G401 (cell line): ENCODE results near the gene PFKFB4. TPM values are rescaled to one million over a fixed set of nuclear protein-coding genes. Genes with fewer than 3 reads are reported as not detected.
"Not testable (repeated sequence)": the region's sequence is repeated elsewhere in the genome, so short reads cannot be mapped to it uniquely, and the experiment has no call there.

ENCODE experiments used
- DNase-seq: peaks from one replicate; pipeline ENCODE4 v3.0.0-alpha.2; 2015; ENCODE audit warnings: low spot score
- in situ Hi-C: cut with HindIII; loops from 2 replicates; pipeline ENCODE4 v1.10.0; 2016; ENCODE audit warnings: low sequenced_read_pairs, mixed read lengths
- total RNA-seq: library from RNA; depleted of rRNA; stranded (reverse); fragments of >200 nt; shearing (Covaris generic); gene quantifications from 2 replicates; pipeline ENCODE4 v1.2.3, GENCODE V29; 2014

Gene PFKFB4
- total RNA-seq, 1 experiment from 2014 or later: 18.8 TPM

DNA sequence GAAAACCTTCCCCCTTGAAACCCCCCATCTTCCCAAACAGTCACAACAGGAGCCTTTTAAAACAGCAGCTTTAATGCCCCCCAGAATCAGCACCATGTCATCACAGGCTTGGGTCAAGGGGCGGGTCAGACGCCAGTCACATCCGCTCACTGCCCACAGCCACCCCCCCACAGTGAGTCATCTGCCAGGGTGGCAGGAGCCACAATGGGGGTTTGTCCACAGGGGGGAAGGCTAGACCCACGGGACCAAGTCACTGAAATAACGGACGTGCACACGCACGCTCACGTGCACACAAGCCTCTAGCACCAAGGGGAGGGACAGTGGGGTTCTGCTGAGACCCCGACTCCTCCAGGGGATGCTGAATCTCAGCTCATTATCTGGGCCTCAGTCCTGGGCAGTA, 7.4 kb upstream of the PFKFB4 start:
- in situ Hi-C loops: no loop called here

DNA sequence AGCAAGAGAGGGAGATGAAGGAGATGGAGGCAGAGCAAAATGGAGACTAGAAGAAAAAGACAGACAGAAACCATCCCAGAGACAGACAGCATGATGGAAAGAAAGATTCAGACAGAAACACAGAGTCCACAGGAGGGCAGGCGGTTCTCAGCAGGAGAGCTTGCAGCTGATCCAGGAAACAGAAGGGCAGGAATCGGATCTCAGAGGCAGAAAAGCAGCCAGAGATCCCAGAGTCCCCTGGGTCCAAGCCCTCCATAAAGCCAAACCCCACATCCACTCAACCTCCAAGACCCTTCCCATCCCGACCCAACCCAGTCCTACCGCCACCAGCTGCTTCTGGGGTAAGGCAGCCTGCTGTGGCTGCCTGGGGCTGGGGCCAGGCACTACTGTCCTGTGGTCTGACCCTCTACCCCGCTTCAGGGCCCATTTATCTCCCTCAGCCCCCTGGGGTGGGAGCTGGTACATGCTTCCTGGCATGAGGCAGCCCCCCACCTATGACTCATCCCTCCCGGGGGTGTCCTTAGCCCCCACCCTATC, 6.8 kb upstream of the PFKFB4 start, which contains the start of gene UCN2:
TSS of gene UCN2 (minus strand) at position 400 of the 537 bp plus-strand sequence. CDS start 657 bp downstream, outside the sequence.
- in situ Hi-C loops: no loop called here
- no peak for DNase-seq

More for the DNA sequence above, 7.4 kb upstream of the PFKFB4 start:
- DNase-seq: no peak

DNA sequence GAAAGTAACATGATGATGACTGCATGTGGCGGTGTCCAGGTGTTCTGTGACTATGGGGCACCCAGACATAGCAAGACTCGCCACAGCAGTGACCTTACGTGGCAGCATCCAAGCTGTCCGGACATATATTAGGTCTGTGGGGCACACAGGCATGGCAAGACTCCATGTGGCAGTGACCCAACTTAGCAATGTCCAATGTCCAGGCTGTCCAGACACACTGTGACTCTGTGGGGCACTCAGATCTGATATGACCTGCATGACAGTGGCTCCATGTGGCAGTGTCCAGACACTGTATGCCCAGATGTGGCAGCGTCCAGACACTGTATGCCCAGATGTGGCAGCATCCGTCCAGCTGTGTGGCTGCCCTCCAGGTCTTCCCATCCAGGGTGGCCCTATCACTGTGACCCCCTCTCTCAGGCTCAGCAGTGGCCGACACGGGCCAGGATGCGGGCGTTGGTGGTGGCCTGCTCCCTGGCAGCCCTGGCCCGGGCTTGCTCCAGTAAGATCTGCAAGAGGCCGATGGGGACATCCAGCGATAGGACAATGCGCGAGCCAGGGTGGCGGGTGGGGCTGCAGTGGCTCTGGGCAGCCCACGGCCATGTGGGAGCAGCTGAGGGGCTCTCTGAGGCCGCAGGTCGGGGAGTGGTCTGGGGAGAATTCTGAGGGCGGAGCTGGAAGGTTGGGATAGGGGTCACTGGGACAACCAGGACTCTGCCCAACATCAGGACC, 5.9 kb upstream of the PFKFB4 start:
- no peak for DNase-seq
- in situ Hi-C loops: no loop called here

DNA sequence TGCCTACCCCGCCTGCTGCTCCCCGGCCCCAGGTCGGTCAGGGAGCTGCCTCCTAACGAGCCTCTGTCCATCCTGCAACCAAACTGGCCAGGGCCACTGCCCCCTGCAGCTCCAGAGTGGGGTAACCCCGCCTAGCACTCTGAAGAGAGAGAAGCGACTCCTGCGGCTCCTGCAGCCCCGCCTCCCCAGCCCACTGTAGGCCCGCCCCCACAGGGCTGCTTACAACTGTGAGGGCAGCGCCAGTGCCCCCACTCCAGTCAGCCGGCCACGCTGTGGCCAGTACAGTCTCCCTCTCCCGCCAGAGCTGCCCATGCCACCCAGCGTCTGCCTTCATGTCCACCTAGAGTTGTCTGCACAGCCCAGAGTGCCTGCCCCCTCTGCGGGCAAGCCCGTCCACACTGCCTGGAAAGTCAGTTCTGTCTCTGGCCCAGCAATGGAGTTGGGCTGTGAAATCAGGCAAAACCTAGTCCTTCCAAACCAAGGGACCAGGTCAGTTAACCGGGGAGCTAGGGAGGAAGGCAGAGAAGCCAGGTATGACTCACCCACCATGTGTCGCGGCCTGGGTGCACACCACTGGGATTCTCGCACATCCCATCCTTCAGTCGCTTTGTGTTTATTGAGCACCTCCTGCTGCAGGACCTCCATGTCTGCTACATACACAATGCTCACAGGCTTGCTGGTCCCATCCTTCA, 4.6 kb upstream of the PFKFB4 start:
- peak; percentile 62 for DNase-seq
- in situ Hi-C loops: no loop called here

DNA sequence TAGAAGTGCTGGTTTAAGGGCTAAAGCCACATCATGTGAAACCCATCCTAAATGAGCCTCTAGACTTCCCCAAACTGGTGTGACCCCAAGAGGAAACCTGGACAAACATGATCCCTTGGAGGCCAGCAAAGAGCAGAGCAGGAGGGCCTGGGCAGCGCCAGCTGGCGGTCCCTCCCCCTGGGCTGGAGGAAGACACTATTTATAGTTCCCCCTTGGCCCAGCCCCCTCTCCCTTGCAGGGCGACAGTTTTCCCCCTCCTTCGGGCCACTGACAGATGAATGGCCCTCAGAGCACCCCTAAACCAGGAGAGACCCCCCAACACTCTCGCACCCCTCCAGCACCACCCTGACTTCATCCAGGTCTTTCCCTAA, 4.0 kb upstream of the PFKFB4 start:
- DNase-seq: peak; percentile 46
- in situ Hi-C loops: no loop called here

DNA sequence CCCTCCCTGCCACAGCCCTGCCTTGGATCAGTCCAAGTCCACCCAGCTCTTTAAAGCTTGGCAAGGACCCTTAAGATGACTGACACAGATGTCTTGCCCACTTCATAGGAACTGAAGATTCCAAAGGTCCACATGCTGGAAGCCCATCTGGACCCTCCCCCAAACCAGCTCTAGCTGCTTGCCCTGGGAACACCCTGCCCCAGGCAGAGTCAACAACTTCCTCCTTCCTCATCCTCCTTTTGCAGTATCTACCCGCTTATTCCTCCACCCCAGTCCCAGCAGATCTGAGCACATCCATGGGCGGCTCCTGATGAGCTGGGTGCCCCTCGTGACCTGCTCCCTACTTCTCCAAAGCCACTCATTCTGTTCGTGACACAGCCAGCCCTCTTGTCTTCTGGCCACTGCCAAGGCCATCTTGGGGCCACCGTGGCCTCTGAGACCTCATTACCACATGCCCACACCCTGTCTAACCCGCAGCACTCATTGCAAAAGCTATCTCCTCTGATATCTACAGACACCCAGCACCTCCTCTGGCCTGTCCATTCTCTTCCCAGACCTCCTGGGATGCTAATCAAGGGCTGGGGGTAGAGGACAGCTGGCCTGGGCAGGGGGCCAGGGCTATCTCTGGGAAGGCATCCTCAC, 2.0 kb upstream of the PFKFB4 start:
- no peak for DNase-seq
- in situ Hi-C loops: no loop called here

DNA sequence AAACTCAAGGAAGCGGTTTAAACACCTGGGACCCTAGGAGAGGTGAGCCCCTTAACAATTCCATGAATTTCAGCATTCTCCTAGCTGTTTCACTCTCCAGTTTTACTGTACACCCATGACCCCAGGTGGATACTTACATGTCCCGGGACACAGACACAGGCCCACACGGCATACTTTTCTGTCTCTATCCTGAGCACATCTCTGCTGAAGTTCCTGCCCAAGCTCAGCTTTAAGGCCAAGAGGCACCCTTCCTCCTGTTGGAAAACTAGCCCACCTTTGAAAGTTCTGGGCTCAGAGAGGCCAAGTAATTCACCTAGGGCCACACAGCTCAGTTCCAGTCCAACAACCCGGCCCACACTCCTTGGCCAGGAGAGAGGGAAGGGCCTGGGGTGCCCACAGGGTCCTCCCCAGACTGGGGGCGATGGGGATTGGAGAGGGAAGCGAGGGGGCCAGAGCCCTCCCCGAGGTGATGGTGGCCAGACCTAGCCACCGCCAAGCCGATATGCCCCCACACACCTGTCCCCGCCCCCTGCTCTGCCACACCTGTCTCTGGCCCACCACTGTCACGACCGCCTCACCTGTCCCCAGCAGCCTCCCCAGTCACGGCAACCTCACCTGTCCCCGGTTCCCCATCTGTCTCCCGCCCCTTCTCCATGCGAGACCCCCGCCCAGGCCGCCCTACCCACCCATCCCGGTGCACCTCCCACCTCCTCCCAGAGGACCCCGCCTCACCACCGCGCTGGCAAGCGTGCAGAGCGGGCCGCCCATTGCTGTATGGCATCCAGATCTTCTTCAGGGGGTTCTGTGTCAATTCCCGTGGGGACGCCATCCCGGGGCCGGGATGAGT, 431 bp downstream of the PFKFB4 start:
- in situ Hi-C loops: no loop called here
- DNase-seq: no peak

DNA sequence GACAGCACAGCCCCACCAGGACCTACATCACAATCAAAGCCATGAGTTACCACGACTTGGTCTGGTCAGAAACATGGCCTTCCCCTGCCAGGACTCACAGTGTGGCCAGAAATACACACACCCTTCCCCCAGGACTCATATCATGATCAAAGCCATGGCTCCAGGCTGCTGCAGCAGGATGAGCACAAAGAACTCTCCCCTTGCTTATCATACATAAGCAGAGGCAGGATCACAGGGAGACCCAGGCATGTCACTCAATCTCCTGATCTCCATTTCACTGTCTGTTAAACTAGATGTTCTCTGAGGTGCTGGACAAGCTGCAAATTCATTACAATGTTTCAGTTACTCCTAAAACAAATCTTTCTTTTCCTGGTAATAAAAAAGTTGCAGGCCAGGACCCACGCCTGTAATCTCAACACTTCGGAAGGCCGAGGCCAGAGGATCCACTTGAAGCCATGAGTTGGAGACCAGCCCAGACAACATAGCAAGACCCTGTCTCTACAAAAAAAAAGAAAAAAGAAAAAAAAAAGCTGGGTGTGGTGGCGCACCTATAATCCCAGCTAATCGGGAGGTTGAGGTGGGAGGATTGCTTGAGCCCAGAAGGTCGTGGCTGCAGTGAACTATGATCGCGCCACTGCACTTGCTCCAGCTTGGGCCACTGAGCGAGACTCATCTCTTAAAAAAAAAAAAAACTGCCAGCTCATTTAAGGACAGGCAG, 1.2 kb downstream of the PFKFB4 start:
- in situ Hi-C loops: no loop called here

DNA sequence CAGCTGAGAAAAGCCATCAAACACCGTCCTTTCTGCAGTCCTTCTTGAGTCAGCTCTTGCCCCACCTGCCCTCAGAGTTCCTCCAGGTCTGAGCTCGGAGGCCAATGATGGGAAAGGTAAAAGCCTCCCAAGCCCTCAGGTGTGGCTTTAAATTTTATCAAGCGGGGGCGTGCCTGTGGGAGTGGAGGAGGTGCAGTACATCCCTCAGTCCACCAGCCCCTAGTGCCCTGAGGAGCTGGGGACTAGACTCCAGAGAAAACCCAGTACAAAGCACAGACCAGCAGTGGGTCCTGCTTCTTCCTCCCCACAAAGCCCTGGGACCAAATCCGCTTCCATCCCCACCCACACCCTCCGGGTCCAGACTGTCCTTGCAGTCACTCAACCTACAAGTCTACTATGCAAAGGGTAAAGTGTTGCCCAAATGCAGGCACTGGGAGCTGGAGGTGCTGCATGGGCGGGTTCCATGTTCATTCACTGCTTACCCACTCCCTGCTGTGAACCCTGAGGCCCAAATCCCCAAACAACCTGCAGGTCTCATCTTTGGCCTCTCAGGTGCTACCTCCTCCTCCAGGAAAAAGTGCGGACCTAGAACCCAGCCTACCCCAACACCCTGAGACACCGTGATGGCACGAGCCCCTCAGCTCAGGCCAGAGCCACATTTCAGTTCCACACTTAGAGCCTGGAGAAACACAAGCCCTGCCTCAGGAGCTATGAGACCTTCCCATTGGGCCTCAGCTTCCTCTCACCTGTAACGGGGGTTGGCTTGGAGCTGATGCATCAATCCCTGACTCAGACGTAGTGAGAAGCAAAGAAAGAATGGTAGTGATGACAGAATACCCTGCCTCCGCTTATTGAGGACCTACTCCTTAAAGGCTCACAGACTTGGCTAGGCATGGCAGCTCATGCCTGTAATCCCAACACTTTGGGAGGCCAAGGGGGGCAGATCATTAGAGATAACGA, 2.4 kb downstream of the PFKFB4 start:
- in situ Hi-C loops: no loop called here
- no peak for DNase-seq

More for the DNA sequence above, 1.2 kb downstream of the PFKFB4 start:
- no peak for DNase-seq

DNA sequence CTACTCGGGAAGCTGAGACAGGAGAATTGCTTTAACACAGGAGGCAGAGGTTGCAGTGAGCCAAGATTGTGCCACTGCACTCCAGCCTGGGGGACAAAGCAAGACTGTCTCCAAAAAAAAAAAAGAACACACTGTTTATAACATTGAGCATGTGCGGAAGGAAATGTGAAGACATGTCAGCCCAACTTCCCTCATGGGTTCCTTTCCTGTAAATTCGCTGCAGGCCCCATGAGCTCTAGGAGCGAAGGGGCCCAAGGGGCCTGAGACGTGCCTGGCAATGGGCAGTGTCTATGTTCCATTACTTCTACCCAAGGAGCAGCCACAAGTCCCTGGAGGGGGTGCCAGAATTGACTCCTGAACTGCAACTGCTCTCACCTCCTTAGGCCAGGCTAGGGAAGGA, 3.2 kb downstream of the PFKFB4 start:
- in situ Hi-C loops: no loop called here
- no peak for DNase-seq

DNA sequence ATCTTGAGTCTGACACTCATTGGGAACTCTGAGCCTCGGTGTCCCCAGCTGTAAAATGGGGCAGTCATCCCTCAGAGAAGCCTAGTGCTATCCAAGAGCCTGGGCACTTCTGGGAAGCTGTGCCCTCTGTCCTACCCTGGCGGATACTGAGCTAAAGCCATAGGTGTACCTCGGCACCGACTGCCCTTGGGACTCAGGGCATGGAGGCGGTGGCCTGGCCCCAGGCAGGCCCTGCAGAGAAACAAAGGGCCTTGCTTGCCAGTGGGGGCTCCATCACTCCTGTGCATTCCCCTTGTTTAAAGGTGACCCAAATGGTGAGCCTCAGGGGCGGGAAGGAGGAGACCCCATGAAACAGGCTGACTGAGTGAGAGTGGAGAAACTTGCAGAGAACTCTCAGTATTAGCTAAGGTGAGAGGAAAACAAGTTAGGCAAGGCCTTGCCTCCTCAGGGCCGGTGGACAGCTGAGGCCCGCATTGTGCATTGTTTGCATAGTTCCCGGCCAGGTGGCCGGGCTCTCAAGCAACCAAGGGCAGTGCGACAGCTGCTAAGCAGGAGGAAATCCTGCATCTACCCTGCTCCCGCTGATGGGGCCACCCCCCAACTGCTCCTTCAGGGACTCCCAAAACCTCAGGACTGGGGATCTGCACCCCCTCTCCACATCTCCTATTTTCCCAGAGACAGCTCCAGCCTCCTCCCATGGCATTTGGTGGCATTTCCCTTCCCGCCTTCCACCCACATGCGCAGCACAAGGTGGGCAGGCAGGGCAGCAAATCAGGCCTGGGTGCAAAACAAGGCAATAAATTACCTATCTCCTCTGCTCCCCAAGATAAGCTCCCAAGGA, 4.3 kb downstream of the PFKFB4 start:
- no peak for DNase-seq
- in situ Hi-C loops: no loop called here

DNA sequence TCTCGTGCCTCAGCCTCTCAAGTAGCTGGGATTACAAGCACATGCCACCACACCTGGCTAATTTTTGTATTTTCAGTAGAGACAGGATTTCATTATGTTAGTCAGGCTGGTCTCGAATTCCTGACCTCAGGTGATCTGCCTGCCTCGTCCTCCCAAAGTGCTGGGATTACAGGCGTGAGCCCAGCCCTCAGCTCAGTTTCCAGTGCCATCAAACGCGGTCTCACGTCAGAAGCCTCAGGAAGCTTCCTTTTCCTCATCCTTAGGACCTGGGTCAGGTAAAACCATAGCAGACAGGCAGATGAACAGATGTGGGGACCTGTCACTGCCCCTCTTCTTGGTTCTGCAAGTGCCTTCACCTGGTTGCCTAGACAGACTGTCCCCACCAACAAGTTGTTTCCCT, 5.0 kb downstream of the PFKFB4 start:
- in situ Hi-C loops, DNase-seq: not testable (repeated sequence)

DNA sequence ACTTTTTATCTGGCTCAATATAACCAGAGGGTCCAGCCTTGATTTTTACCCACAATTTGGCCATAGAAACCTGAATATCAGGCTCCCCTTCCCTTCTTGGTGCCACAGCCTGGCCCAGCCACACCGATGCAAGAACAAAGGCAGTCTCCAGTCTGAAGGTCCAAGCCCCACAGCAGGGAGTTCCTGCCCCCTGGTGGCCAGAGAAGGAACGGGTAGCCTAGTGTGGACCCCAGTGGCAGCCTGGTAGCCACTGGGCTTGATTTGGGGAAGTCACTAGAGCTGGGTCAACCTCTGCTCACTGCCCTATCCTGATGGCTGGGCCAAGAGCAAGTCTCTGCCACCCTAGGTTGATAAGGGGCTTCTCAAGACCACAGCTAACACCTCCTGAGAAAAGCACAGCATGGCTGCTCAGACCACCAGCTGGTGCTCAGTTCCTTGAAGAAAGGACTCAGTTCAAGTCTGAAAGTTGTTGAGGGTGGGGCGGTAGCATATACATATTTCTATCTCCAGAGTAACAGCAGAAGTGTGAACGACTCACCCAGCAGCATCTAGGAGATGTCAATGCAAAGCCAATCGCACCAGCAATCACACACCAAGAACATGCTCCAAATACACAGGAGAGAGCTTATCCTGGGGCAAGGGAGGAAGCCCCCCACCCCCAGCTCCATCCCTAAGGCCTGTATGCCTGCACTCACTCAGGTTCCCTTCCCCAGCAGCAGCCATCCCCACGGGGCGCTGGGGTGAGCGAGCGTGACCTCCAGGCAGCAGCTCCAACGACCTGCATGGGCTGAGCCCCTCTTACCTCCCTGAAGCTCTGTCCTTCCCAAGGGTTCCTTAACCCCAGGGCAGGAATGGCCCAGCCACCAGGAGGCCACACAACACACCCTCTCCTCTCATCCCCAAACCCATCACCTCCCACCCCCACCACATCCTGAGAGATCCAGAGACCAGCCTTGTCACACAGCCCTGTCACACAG, 7.6 kb downstream of the PFKFB4 start:
- in situ Hi-C loops: no loop called here
- DNase-seq: peak; percentile 77

DNA sequence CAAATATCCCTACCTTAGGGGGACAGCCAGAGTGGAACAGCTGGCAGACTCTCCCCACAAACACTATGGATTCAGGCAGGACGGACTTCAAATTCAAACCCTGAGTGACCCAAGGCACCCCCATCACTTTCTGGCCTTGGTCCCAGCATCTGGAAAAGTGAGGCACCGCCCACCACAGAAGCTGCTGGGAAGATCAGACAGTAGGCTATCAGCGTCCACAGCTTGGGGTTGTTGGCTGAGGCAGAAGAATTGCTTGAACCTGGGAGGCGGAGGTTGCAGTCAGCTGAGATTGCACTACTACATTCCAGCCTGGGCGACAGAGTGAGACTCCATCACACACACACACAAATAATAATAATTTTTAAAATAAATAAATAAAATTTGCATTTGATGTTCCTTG, 8.5 kb downstream of the PFKFB4 start:
- in situ Hi-C loops: no loop called here
- no peak for DNase-seq

DNA sequence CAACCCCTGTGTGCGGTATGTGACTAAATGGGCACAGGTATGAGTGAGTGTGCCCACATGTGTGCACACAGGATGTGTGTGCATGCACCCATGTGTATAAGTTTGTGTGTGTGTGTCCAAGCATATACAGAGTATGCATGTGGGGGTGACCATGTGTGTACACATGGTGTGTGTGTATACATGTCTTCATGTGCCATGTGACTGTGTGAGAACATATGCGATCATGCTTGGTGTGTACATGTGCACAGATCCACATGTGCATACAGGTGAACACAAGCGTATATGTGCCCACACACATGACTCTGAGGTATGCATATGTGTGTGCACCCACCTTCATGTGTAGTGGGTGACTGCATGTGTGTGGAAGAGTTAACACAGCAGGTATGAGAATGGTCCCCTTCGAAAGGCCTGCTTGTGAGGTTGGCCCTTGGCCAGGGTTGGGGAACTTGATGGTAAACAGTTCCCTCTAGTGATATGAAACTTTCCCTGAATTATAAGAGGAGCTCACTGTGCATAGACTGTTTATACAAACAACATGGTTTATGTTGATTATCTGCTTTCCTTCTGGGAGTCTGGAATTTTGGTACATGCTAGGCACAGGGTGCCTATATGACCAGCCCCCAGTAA, 10.3 kb downstream of the PFKFB4 start:
- in situ Hi-C loops: no loop called here
- no peak for DNase-seq
